ENCODE data around the gene TRIM2.

- TF ChIP-seq RFX5 (IDR thresholded peaks at IDR 0.05; ENCODE audit: low read length) (no peak), CTCF (IDR thresholded peaks at IDR 0.05) (no peak), USF1 (IDR thresholded peaks at IDR 0.05; ENCODE audit: borderline replicate concordance, low read depth) (no peak)
- TF ChIP-seq, protein P1, sequence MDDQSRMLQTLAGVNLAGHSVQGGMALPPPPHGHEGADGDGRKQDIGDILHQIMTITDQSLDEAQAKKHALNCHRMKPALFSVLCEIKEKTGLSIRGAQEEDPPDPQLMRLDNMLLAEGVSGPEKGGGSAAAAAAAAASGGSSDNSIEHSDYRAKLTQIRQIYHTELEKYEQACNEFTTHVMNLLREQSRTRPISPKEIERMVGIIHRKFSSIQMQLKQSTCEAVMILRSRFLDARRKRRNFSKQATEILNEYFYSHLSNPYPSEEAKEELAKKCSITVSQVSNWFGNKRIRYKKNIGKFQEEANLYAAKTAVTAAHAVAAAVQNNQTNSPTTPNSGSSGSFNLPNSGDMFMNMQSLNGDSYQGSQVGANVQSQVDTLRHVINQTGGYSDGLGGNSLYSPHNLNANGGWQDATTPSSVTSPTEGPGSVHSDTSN (IDR thresholded peaks at IDR 0.05) = no peak
- TF ChIP-seq, protein P2, sequence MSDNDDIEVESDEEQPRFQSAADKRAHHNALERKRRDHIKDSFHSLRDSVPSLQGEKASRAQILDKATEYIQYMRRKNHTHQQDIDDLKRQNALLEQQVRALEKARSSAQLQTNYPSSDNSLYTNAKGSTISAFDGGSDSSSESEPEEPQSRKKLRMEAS (IDR thresholded peaks at IDR 0.05; ENCODE audit: low read depth) = no peak
Measured at GRCh38 chr4:153292897-153293741, 88.9 kb downstream of the TRIM2 start.
